DLD1 (cell line): ENCODE measurements around the gene SYCP2L.

ENCODE experiments used
- in situ Hi-C: cut with HindIII; loops from 2 replicates; pipeline ENCODE4 v1.10.0; 2017; ENCODE audit warnings: low sequenced_read_pairs

Gene SYCP2L

DNA sequence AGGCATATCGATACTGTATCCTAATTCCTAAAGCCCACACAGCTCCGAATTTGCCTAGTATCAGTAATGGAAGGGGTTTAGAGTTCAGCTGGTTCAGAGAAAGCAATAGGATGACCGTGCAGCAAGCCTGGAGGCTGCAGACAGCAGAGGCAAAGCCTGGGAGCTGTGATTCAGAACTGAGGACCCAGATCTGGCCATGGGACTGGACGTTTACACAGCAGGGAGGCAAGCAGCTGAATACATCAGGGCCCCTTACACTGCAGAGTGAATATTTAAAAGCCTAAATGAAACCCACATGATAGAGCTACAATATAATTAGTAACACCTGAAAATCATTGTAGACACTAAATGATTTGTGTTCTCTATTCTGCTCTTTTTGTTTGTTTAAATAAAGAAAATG is 119.2 kb downstream of the SYCP2L start:
- in situ Hi-C loops: no loop called here

DNA sequence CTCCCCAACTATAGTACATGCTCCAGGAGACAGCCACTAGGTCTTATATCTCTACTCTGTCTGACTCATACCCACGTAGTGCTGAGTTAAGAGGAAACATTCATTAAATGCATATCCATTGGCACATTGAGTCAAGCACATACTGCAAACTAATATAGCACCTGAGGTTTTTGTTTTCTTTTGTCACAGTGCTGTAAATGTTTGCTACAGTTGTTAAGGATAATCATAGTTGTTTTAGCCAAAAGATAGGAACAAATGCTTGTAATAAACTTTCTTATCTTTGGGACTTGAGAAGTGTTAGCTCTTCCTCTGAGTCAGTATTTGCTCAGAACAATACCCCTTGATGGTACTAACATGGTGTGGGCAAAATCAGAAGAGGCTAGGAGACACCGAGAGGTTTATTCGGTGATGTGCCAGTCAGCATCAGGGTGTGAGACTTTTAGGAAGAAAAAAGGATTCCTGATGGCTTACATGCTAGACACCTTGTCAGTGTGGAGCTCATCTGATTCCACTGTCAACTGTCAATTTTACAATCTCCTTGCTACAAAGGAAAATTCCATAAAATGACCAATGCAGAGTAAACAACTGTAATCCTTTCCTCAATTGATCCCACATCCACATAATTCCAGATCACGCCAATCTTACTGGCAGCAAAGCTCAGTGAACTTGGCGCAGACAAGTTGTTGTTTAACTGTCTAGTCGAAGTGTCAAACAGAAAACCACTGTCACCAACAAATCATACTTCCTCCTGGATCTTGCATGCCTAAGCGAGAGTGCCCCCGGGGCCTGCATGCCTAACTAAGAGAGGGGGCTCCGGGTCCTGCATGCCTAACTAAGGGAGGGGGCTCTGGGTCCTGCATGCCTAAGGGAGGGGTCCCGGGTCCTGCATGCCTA is 121.1 kb downstream of the SYCP2L start:
- in situ Hi-C loops: no loop called here

DNA sequence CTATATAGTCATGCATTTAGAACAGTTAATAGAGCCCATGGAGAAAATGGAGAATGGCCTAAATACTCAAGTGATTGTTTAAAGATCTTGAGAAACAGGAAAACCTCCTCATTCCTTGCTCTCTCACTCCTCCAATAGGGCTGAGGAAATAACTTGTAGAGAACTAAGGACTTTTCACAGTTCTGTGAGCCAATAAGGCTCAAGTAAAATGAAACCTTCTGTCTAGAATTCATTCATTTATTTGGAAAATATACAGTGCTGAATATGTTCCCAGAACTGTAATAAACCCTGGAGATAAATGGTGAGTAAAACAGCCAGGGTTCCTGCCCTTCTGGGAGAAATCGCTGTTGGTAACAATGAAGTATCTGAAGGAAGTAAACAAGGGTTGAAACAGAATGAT is 122.0 kb downstream of the SYCP2L start:
- in situ Hi-C loops: no loop called here

DNA sequence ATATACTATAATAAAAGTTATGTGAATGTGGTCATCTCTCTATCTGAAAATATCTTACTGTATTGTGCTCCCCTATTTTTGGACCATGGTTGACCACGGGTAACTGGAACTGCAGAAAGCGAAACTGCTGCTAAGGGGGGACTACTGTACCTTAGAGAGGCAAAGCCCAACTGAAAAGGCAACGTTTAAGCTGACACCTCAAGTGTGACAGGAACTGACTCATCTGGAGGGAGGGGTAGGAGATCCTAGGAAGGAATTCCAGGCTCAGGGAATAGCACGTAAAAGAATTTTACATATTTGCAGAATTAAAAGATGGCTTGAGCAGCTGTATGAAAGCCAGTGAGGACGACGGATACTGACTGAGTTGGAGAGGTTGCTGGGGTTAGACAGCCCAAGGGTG is 122.5 kb downstream of the SYCP2L start:
- in situ Hi-C loops: no loop called here

DNA sequence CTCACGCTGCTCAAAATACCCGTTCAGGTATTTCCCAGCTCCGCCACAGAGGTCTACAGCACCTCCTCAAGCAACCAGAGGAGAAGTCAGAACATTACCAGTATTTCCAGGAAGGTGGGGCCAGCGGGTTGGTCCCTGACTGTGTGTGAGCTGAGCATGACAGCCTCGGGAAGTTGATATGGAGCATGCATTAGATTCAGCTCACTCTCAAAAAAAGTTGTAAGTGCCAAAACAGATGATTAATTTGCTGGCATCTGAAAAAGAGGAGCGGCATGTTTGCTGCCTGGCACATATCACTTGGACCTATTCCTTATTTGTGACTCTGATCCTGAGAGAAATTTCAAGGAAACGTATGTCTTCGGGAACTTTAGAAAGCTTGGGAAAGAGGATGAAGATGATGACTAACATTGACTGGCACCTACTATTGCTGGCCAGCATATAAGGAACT is 125.0 kb downstream of the SYCP2L start:
- in situ Hi-C loops: no loop called here

DNA sequence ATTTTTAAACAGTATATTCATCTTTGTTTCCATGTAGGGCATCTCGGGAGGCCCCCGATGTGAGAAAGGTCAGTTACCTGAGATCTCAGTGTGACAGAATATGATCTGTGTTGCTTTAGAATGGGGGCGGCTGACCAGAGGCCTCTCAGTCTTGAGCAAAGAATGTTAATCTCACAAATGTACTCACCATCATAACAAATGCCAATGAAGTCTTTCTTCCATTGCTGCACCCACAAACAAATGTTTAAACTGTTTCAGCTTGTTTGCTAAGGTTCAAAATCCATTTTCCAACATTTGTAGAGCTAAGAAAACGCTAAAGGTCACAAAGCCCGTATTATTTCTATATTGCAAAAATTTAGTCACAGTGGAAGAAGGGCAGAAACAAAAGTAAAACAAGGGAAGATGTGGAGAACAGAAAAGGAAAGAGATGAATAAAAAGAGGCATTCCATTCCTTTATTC is 125.5 kb downstream of the SYCP2L start:
- in situ Hi-C loops: no loop called here

DNA sequence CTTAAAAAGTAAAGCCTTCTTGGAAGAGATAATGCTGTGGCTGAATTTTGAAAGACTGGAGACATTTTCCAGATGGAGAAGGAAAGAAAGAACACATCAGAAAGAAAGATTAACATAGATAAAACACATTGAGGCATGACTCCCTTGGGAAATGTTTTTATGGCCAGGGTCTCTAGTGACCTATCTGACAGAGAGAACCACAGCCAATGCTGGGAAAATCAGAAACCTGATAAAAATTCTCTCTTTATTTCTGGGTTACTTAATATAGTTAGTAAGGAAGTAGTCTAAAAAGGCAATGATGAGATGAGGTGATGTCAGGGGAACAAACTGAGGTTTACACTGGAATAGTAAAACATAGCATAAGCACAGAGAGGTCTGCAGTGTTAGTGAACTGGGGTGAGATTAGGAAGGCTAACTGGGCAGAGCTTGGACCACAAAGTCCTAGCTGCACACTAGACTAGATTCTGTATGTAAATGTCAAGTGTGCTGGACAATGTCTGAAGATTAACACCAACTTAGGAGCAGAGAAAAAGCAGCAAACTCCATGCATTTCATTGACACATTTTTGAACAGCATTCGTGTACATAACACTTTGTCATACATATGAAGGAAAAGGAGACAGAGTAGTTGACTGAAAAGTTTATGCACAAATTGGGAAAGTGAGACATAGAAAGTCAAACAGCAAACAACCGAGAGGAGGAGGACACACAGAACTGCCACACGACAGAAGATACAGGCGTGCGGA is 126.3 kb downstream of the SYCP2L start:
- in situ Hi-C loops: no loop called here

DNA sequence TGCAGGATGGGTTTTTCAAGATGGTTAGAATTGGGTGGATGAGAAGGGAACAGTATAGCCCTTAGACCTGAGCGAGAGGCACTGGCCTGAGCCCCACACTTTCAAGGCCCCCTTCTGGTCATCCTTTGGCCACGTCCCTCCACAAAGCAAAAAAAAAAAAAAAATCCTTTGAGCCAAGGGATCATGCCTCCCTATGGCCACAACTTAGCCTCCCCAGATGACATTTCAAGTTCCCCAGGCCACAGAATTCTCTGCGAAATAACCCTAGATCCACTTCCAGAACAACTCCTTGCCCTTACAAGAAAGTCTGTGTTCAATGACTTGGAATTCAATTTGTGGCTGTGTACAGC is 126.8 kb downstream of the SYCP2L start:
- in situ Hi-C loops: no loop called here

DNA sequence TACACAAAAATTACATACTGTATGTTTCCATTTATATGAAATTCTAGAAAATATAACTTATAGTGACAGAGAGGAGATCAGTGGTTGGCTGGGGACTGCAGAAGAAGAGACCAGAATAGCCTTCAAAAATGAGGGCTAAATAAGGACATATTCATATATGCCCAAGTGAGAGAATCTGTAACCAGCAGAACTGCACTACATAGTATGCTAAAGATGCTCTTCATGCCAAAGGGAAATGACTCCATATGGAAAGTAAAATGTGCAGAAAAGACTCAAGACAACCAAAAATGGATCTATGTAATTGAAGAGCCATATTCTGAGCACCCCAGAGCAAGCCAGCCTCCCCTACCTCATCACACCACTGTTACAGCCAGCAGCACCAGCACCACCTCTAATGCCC is 128.2 kb downstream of the SYCP2L start:
- in situ Hi-C loops: no loop called here

DNA sequence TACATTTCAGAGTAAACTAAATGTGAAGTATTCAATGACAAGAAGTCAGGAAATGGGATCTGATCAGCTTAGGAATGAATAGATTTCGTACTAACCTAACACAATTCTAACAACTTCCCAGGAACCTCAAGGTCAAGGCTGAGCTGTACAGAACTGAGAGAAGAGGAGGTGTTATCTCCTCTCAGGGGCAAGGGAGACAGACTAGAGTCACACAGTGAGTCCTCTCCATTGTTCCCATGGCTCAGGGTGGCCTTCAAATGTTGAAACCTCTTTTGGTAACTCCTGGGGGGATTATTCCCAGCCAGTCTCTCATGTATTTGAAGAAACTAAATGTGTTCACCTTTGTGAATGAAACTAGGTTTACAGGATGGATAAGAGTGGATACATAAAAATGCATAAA is 129.6 kb downstream of the SYCP2L start:
- in situ Hi-C loops: no loop called here

DNA sequence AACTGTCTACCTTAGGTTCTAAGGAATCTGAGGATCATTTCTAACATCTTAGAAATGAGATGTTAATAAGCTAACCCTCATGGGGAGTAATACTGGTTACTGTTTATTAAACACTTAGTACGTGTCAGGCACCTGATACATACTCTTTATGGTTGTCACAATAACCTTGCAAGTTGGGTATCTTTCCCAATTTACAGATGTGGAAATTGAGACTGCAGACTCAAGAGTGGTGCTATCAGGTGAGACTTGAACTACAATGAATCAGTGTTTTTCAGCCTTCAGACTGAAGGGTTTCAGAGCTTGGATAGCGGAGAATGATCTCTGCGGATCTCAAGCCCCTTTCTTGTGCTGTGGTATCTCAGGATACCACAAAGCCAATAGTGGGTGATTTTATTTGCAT is 130.2 kb downstream of the SYCP2L start:
- in situ Hi-C loops: no loop called here

DNA sequence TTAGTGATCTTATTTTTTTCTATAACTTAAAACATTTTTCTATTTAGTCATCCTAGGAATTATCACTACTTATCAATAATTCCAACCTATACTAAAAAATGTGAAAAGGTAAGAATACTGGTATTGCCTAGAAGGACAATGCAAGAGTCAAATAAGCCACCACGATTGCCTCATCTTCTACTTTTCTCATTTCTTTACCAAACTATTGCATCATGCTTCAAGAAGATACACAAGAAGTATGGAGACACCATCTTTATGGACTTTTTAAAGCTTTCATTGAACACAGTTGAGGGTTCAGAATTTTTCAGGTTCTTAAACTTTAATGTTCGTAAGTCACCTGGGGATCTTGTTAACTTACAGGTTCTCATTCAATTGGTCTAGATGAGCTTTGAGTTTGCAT is 131.4 kb downstream of the SYCP2L start:
- in situ Hi-C loops: no loop called here

DNA sequence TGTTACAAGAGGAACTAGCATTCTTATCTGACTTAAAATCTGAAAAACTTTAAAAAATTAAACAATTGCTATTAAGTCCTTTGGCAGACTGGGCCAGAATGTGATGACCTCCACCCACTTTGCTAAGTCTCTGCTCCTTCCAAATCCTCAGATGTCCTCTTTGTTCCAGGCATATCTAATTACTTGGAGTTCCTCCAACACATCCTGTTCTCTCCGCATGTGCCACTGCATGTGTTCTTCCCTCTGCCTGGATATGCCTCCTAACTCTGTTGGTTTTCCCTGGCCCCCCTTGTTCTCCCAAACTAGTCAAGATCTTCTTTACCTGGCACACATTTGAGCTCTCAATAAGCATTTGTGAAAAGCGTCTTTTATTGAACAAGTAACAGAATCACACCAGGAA is 134.2 kb downstream of the SYCP2L start:
- in situ Hi-C loops: no loop called here

DNA sequence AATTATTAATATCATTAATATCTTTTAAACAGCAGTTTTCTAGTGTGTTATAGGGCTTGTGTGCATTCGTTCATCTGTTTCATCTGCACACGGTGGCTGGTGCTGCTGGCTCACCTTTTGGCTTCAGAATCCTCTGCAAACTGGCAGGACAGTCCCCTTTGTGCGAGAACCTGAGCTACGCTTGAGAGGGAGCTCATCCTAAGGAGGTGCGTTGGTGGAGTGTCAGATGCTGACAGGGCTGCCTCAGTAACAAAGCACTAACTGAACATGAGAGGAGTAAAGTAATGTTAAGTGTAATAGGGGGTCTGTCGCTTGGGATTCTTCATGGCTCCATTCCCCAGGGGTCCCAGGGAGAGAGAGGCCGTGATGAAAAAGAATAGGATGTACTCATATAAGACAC is 134.9 kb downstream of the SYCP2L start:
- in situ Hi-C loops: no loop called here

DNA sequence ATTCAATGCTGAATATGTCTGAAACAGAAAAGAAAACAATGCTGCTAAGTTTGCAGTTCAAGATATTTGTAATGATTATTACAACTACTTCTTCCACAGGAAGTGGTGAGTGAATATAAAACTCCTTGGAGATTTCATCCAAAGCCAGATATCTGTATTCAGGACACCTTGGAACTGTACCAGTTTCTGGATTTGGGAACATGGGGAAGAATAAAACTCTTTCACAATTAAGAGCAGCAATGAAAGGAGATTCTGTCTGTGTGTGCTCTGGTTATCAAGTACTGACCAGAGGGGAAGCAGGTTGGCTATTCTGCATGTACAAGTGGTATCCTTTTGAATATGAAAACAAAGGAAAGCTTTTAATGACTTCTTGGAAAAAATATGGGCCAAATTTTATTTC is 136.2 kb downstream of the SYCP2L start:
- in situ Hi-C loops: no loop called here
